GM19372 (cell line): ENCODE data around the gene MTAP.
A peak's percentile ranks its signal among the peaks of the same experiment; 100 is the strongest.

Source experiments
- ATAC-seq: cut with Tn5 transposase; IDR thresholded peaks from one replicate; pipeline ENCODE4 v1.9.1; 2021; ENCODE audit warnings: mild to moderate bottlenecking, low read depth, moderate library complexity; ENCODE audit not compliant: unreplicated experiment

The MTAP gene

GRCh38 chr9:21804331-21804730 lies 1.9 kb downstream of the MTAP start:
- no peak for ATAC-seq

- no peak for ATAC-seq
Observed at GRCh38 chr9:21804791-21805190, 2.4 kb downstream of the MTAP start.

GRCh38 chr9:21806644-21807043 lies 4.2 kb downstream of the MTAP start:
- no peak for ATAC-seq

GRCh38 chr9:21810388-21810787 lies 8.0 kb downstream of the MTAP start:
- ATAC-seq: no peak

- ATAC-seq: no peak
Observed at GRCh38 chr9:21810881-21811280, 8.4 kb downstream of the MTAP start.

GRCh38 chr9:21811914-21812313 lies 9.5 kb downstream of the MTAP start:
- no peak for ATAC-seq

GRCh38 chr9:21812415-21812814 lies 10.0 kb downstream of the MTAP start:
- no peak for ATAC-seq

GRCh38 chr9:21812946-21813568 lies 10.6 kb downstream of the MTAP start:
- ATAC-seq: peak; percentile 78

- ATAC-seq: peak; percentile 49
Observed at GRCh38 chr9:21813575-21814473, 11.4 kb downstream of the MTAP start.

- ATAC-seq: no peak
Observed at GRCh38 chr9:21815643-21816042, 13.2 kb downstream of the MTAP start.

GRCh38 chr9:21817176-21817575 lies 14.7 kb downstream of the MTAP start:
- ATAC-seq: no peak

GRCh38 chr9:21825637-21826036 lies 23.2 kb downstream of the MTAP start:
- no peak for ATAC-seq

GRCh38 chr9:21828853-21829410 lies 26.5 kb downstream of the MTAP start:
- ATAC-seq: no peak

GRCh38 chr9:21830589-21830988 lies 28.2 kb downstream of the MTAP start:
- ATAC-seq: no peak

GRCh38 chr9:21831841-21832509 lies 29.5 kb downstream of the MTAP start:
- ATAC-seq: peak; percentile 55

- peak; percentile 66 for ATAC-seq
Observed at GRCh38 chr9:21833090-21833801, 30.8 kb downstream of the MTAP start.

- ATAC-seq: no peak
Observed at GRCh38 chr9:21835121-21835520, 32.7 kb downstream of the MTAP start.

- ATAC-seq: no peak
Observed at GRCh38 chr9:21836437-21837161, 34.2 kb downstream of the MTAP start.

GRCh38 chr9:21837501-21837900 lies 35.1 kb downstream of the MTAP start:
- no peak for ATAC-seq

- ATAC-seq: no peak
Observed at GRCh38 chr9:21840647-21841046, 38.2 kb downstream of the MTAP start.
